Esophagus (tissue), 2 donors: Measurements from ENCODE around the gene SFXN5. TPM values are rescaled to one million over a fixed set of nuclear protein-coding genes. Genes with fewer than 3 reads are reported as not detected.

Experiments used
- H3K27ac ChIP-seq, 2 donors: one replicate each; pipeline ENCODE4 v1.5.1; 2013; ENCODE audit warnings: low read depth in 2 of 2, mild to moderate bottlenecking in 2 of 2, inconsistent platforms in 1 of 2, low read length in 1 of 2, moderate library complexity in 1 of 2
- H3K27me3 ChIP-seq, 2 donors: one replicate each; pipeline ENCODE4 v1.6.1; 2013; ENCODE audit warnings: low read length in 2 of 2, control low read depth in 1 of 2, mild to moderate bottlenecking in 1 of 2; ENCODE audit not compliant: insufficient read depth in 2 of 2, control insufficient read depth in 1 of 2
- H3K36me3 ChIP-seq, 2 donors: one replicate each; pipeline ENCODE4 v1.6.1; 2013; ENCODE audit warnings: low read length in 1 of 2; ENCODE audit not compliant: control insufficient read depth in 2 of 2, insufficient read depth in 2 of 2
- H3K4me1 ChIP-seq, 2 donors: one replicate each; pipeline ENCODE4 v1.6.1; 2013; ENCODE audit warnings: low read length in 1 of 2; ENCODE audit not compliant: control insufficient read depth in 2 of 2, insufficient read depth in 2 of 2
- H3K4me3 ChIP-seq, 2 donors: one replicate each; pipeline ENCODE4 v1.5.1; 2013; ENCODE audit warnings: low read length in 2 of 2, mild to moderate bottlenecking in 2 of 2, low read depth in 1 of 2, moderate library complexity in 1 of 2
- H3K9me3 ChIP-seq, 2 donors: one replicate each; pipeline ENCODE4 v1.6.1; 2013; ENCODE audit warnings: mild to moderate bottlenecking in 2 of 2, low read depth in 1 of 2, low read length in 1 of 2, moderate library complexity in 1 of 2; ENCODE audit not compliant: control insufficient read depth in 2 of 2, insufficient read depth in 1 of 2
- WGBS, 2 donors: extraction: QIAGEN DNeasy Blood & Tissue Kit; methylation state at CpG; one replicate each; pipeline ENCODE4 v1.1.7; 2013; 5-methylcytosine and 5-hydroxymethylcytosine counted together
- polyA plus RNA-seq, 2 donors: library from polyadenylated mRNA; stranded (reverse); fragments of 200-250 nt; gene quantifications; one replicate each; pipeline ENCODE4 v1.2.3, GENCODE V29; 2013
- donor health status: healthy with polysubstance abuse.
- donor health status: Bipolar disorder and iron deficiency.

The SFXN5 gene
- polyA plus RNA-seq, 2 donors, result 4.2 to 6.6 TPM

DNA sequence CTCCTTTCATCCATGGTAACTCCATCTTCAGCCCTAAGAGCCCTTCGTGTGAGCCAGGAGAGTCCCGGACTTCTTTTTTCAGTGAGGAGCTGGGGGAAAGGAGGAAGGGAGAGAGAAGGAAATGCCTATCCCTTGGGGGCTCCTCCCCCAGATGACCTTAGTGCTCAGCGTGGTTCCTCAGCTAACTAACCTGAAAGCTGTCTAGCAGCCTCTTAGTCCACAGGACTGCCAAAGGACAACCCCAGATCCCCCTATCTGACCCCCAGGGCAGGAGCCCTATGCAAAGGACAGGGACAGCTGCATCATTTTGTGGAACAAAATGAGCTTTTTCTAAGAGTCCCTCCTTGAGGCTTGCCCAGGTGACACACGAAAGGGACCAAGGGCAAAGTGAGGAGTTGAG lies 176.4 kb downstream of the SFXN5 start:
- H3K36me3 ChIP-seq, result no peaks in the 10 kb centered on the region
- WGBS, 2 donors, result 13 to 19% methylated on average over 4 of the region's 4 CpGs
- H3K4me1 ChIP-seq, result peaks cover 0 to 4% of the 10 kb centered on the region in 2 donors
- H3K27me3 ChIP-seq, result no peaks in the 10 kb centered on the region
- no peak overlapping the region for H3K27ac ChIP-seq
- no peak overlapping the region for H3K4me3 ChIP-seq
- no peaks in the 10 kb centered on the region for H3K9me3 ChIP-seq

DNA sequence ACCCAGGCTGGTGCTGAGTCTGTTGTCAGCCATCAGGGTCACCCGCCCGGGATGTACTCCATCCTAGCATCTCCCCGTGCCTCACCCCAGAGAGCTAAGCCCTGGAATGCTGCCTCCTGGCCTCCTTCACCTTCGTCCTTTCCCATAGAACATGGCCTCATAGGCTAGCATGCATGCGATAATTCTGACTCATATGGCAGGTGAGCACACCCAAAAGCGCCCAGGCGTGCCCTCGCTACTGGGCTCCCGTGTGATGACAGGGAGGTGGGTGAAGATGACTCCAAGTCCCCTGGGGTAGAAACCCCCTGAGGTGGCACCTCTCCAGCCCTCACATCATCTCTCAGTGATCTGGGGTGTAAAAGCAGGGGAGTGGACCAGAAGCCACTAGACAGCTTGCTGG lies 177.0 kb downstream of the SFXN5 start:
- no peaks in the 10 kb centered on the region for H3K27me3 ChIP-seq
- H3K9me3 ChIP-seq, result no peaks in the 10 kb centered on the region
- WGBS, 2 donors, result 61 to 75% methylated on average over 9 of the region's 9 CpGs
- no peaks in the 10 kb centered on the region for H3K36me3 ChIP-seq
- peaks cover 0 to 4% of the 10 kb centered on the region in 2 donors for H3K4me1 ChIP-seq
- H3K27ac ChIP-seq, result no peak overlapping the region
- H3K4me3 ChIP-seq, result no peak overlapping the region

DNA sequence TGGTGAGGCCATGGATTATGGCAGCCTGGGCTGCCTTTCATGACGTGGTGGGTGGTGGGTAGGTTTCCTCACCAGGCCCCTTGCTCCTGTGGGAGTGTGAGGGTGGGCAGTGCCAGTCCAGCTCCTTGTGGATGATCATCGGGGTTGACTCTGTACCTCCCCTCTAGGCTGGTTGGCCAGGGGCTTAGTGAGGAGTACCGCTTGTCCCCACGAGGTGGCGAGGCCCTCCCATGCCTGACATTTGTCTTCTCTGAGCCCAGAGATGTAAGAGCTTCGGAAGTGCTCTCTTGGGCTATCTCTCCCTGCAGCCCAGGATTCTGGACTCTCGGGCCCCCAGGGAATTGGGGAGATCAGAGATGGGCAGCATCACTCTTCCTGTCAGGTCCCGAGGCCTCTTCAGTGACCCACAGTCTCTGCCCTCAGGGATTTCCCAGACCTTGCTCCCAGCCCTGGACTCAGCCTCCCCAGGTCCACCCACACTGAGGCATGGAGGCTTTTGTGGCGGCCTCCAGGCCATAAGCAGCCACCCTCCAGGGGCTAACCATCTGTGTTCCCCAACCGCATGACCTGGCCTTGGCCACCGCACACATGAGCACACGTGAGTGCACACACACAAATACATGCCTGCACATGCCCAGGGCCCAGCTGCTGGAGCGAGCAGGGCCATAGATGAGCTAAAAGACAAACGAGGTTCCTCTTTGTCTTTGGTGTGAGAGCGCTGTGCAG lies 177.8 kb downstream of the SFXN5 start:
- H3K4me3 ChIP-seq, result no peak overlapping the region
- H3K4me1 ChIP-seq, result peaks cover 0 to 4% of the 10 kb centered on the region in 2 donors
- no peaks in the 10 kb centered on the region for H3K36me3 ChIP-seq
- H3K27ac ChIP-seq, result no peak overlapping the region
- 43 to 44% methylated on average over 15 of the region's 15 CpGs for WGBS, 2 donors
- no peaks in the 10 kb centered on the region for H3K9me3 ChIP-seq
- no peaks in the 10 kb centered on the region for H3K27me3 ChIP-seq

DNA sequence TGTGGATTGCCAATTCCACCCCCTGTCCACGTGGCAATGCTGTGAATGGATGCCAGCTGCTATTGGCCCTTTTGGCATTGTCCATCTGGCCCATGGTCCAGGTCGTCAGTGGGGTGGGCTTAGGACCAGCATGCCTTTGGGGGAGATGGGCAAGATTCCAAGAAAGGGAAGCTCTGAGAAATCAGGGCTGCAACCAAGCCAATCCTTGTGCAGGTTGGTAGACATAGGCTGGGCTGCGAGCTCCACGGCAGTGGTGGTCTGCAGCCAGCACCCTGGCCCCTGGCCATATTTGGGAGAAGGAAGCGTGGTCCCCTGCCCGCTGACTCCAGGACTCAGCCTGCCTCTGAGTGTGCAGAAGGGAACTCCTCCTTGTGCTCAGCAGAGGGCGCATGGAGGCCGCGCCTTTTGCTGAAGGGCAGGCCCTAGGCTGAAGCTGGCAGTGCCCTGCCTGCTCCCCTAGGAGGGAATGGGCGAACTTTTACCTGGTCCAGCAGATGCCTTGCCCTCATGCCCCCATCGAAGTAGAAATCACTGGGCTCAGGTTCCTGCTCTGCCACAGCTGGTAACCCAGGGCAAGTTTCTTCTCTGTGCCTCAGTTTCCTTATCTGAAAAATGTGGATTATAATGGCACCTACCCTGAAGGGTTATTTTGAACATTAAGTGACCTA lies 178.9 kb downstream of the SFXN5 start:
- 17 to 29% methylated on average over 11 of the region's 11 CpGs for WGBS, 2 donors
- no peaks in the 10 kb centered on the region for H3K27me3 ChIP-seq
- H3K27ac ChIP-seq, result no peak overlapping the region
- H3K4me3 ChIP-seq, result no peak overlapping the region
- H3K36me3 ChIP-seq, result peaks cover 0 to 2% of the 10 kb centered on the region in 2 donors
- peaks cover 3 to 11% of the 10 kb centered on the region in 2 donors for H3K4me1 ChIP-seq
- no peaks in the 10 kb centered on the region for H3K9me3 ChIP-seq

Other genes with a start within 250 kb of the SFXN5 start
- gene EXOC6B, start 245.7 kb downstream of the SFXN5 start, polyA plus RNA-seq, result 1 to 10 TPM; 6.0 to 8.4 TPM
- gene SPR, start 184.3 kb downstream of the SFXN5 start, polyA plus RNA-seq, result 10 to 100 TPM; 17.2 to 18.2 TPM
- gene EMX1, start 154.2 kb downstream of the SFXN5 start, polyA plus RNA-seq, result under 1 TPM; 0.05 to 0.08 TPM
- 1 to 10 TPM; 8.1 to 8.7 TPM for gene RAB11FIP5, start 41.2 kb upstream of the SFXN5 start, polyA plus RNA-seq
- not detected for gene NOTO, start 130.9 kb upstream of the SFXN5 start, polyA plus RNA-seq
- gene SMYD5, start 142.5 kb upstream of the SFXN5 start, polyA plus RNA-seq, result 10 to 100 TPM; 12.6 to 13.6 TPM
- 10 to 100 TPM; 21.4 to 22.5 TPM for gene PRADC1, start 161.5 kb upstream of the SFXN5 start, polyA plus RNA-seq
- 100 to 1,000 TPM; 101 to 164 TPM for gene CCT7, start 162.6 kb upstream of the SFXN5 start, polyA plus RNA-seq
- under 1 TPM; 0.72 to 0.92 TPM for gene FBXO41, start 212.8 kb upstream of the SFXN5 start, polyA plus RNA-seq
- gene EGR4, start 221.8 kb upstream of the SFXN5 start, polyA plus RNA-seq, result not detected